BLaER1 treated with 17β-estradiol and CSF1 and Interleukin-3, amounts not matched to agents 10 nM and 100 nM (cell line): ENCODE results near the gene MACIR.

Experiments
- H3K27ac ChIP-seq, 11 experiments: shearing (Covaris generic); formaldehyde crosslinking; 2 replicates each; pipeline ENCODE4 v1.8.1; 2022
- H3K27me3 ChIP-seq, 11 experiments: shearing (Covaris generic); formaldehyde crosslinking; 2 replicates each; pipeline ENCODE4 v1.8.1; 2022
- H3K36me3 ChIP-seq, 11 experiments: shearing (Covaris generic); formaldehyde crosslinking; 2 replicates each; pipeline ENCODE4 v1.8.1; 2022
- H3K4me1 ChIP-seq, 10 experiments: shearing (Covaris generic); formaldehyde crosslinking; 2 replicates each; pipeline ENCODE4 v1.8.1; 2022
- H3K4me2 ChIP-seq, 11 experiments: shearing (Covaris generic); formaldehyde crosslinking; 2 replicates each; pipeline ENCODE4 v1.8.1; 2022
- H3K4me3 ChIP-seq, 10 experiments: shearing (Covaris generic); formaldehyde crosslinking; 2 replicates each; pipeline ENCODE4 v1.8.1; 2022
- H3K9ac ChIP-seq, 11 experiments: shearing (Covaris generic); formaldehyde crosslinking; 2 replicates each; pipeline ENCODE4 v1.8.1; 2022
- H3K9me3 ChIP-seq, 11 experiments: shearing (Covaris generic); formaldehyde crosslinking; replicated peaks in 1 of 11; 2 replicates each; pipeline ENCODE4 v1.8.1; 2022
- H4K20me1 ChIP-seq, 11 experiments: shearing (Covaris generic); formaldehyde crosslinking; 2 replicates each; pipeline ENCODE4 v1.8.1; 2022
- Cebpa-rat ChIP-seq, 11 experiments: shearing (Covaris generic); IDR thresholded peaks; 2 replicates each; pipeline ENCODE4 v1.8.1; 2022

The MACIR gene

GRCh38 chr5:103313056-103313455, 54.5 kb downstream of the MACIR start:
- Histone ChIP-seq H3K4me1 (no peaks in the 10 kb centered on the region), H4K20me1 (no peaks in the 10 kb centered on the region), H3K27me3 (no peaks in the 10 kb centered on the region), H3K27ac (no peak overlapping the region), H3K36me3 (no peaks in the 10 kb centered on the region), H3K4me2 (no peak overlapping the region), H3K4me3 (no peak overlapping the region), H3K9me3 (no peaks in the 10 kb centered on the region), H3K9ac (no peak overlapping the region)
- no peak for TF ChIP-seq Cebpa-rat (IDR thresholded peaks at IDR 0.05)

- Histone ChIP-seq H3K4me1 (no peaks in the 10 kb centered on the region), H3K4me2 (no peak overlapping the region), H3K36me3 (no peaks in the 10 kb centered on the region), H3K27me3 (no peaks in the 10 kb centered on the region), H3K4me3 (no peak overlapping the region), H3K9me3 (no peaks in the 10 kb centered on the region), H3K27ac (no peak overlapping the region), H4K20me1 (no peaks in the 10 kb centered on the region), H3K9ac (no peak overlapping the region)
- TF ChIP-seq Cebpa-rat (IDR thresholded peaks at IDR 0.05), result no peak
Measured at GRCh38 chr5:103315455-103315854, 56.9 kb downstream of the MACIR start.

GRCh38 chr5:103327451-103327850, 68.9 kb downstream of the MACIR start:
- Histone ChIP-seq H3K27me3 (no peaks in the 10 kb centered on the region), H3K4me2 (no peak overlapping the region), H3K9ac (no peak overlapping the region), H3K4me1 (peaks cover 0 to 3% (median under 1%) of the 10 kb centered on the region in 10 experiments; a peak in 5 of 20 replicates), H4K20me1 (no peaks in the 10 kb centered on the region), H3K27ac (no peak overlapping the region), H3K9me3 (no peaks in the 10 kb centered on the region), H3K4me3 (no peak overlapping the region), H3K36me3 (no peaks in the 10 kb centered on the region)
- TF ChIP-seq Cebpa-rat (IDR thresholded peaks at IDR 0.05), result no peak

GRCh38 chr5:103327893-103328292, 69.3 kb downstream of the MACIR start:
- no peak overlapping the region for H3K4me3 ChIP-seq
- no peak overlapping the region for H3K4me2 ChIP-seq
- no peaks in the 10 kb centered on the region for H3K36me3 ChIP-seq
- no peaks in the 10 kb centered on the region for H3K9me3 ChIP-seq
- H3K27me3 ChIP-seq, result no peaks in the 10 kb centered on the region
- no peak for TF ChIP-seq Cebpa-rat (IDR thresholded peaks at IDR 0.05)
- no peak overlapping the region for H3K9ac ChIP-seq
- no peaks in the 10 kb centered on the region for H4K20me1 ChIP-seq
- H3K27ac ChIP-seq, result no peak overlapping the region
- H3K4me1 ChIP-seq, result peaks cover 0 to 6% (median 2%) of the 10 kb centered on the region in 10 experiments; a peak in 5 of 20 replicates
